GM10266 (cell line): ENCODE measurements around the gene TIMM44.

Experiments
- DNase-seq: peaks from one replicate; pipeline ENCODE4 v3.0.0; 2012; ENCODE audit errors: extremely low spot score
- TF ChIP-seq, protein P1 (sequence below): IDR thresholded peaks from 2 replicates; pipeline ENCODE4 v1.5.1; 2012; ENCODE audit warnings: mild to moderate bottlenecking, low read depth; ENCODE audit not compliant: control insufficient read depth, insufficient read depth; ENCODE audit errors: missing control alignments

TIMM44 gene

DNA sequence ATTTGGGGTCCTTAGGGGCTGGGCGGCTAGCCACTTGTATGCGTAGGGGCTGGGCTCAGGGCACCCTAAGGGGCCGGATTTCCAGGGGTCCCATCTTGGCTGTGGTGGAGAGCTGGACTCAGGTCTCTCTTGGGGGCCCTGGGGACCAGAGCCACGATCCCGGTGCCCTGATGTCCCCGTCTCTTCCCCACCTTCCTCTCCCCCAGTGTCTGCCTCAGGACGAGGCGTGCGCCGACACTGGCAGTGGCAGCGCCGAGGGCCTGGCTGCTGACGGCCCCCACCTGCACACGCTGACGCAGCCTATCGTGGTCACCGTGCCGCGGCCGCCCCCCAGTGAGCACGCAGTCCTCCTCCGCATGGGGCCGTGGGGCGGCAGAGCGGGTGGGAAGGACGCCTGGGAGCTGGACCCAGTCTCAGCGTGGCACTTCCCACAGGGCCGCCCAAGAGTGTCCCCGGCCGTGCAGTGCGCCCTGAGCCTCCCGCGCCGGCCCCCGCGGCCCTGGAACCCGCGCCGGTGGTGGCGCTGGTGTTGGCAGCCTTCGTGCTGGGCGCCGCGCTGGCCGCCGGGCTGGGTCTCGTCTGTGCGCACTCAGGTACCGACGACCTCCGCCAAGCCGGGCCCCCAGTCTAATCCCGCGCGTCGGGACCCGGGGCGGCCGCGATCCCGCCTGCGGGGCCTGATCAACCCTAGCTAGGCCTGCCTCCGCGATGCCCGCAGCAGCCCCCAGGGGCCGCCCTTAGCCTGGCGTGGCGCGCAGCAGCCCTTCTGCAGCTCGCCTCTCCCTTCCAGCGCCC, 26.0 kb downstream of the TIMM44 start:
- peak; percentile 84 for DNase-seq

GRCh38 chr19:7916955-7917266, 26.6 kb downstream of the TIMM44 start:
- DNase-seq, result no peak
- TF ChIP-seq, protein P1, sequence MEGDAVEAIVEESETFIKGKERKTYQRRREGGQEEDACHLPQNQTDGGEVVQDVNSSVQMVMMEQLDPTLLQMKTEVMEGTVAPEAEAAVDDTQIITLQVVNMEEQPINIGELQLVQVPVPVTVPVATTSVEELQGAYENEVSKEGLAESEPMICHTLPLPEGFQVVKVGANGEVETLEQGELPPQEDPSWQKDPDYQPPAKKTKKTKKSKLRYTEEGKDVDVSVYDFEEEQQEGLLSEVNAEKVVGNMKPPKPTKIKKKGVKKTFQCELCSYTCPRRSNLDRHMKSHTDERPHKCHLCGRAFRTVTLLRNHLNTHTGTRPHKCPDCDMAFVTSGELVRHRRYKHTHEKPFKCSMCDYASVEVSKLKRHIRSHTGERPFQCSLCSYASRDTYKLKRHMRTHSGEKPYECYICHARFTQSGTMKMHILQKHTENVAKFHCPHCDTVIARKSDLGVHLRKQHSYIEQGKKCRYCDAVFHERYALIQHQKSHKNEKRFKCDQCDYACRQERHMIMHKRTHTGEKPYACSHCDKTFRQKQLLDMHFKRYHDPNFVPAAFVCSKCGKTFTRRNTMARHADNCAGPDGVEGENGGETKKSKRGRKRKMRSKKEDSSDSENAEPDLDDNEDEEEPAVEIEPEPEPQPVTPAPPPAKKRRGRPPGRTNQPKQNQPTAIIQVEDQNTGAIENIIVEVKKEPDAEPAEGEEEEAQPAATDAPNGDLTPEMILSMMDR, result no peak

More for the DNA sequence above, 26.0 kb downstream of the TIMM44 start:
- TF ChIP-seq, protein P1, result peak; percentile 60

DNA sequence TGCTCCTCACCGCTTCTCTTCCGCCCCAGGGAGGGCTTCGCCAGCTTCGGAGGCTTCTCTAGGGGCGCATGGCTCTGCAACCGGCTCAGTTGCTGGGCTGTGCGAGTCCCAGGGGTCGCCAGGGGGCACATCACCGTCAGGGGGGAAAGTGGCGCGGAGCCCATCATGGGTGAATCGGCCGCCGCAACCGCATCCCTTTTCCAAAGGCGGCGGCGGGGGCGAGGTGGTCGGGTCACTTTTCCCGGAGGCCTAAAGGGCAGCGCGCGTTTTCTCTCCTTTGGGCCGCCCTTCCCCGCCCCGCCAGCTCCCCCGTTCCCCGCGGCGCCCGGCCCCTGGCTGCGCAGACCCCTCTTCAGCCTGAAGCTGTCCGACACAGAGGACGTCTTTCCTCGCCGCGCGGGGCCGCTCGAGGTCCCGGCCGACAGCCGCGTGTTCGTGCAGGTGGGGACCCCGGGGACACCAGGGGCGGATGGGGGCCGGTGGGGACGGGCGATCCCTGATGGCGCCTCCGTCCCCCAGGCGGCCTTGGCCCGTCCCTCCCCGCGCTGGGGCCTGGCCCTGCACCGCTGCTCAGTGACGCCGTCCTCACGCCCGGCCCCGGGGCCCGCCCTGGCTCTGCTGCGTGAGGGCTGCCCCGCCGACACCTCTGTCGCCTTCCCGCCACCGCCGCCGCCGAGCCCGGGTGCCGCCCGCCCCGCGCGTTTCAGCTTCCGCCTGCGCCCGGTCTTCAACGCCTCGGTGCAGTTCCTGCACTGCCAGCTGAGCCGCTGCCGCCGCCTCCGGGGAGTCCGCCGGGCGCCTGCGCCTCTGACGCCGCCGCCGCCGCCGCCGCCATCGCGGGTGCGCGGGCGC, 27.1 kb downstream of the TIMM44 start:
- TF ChIP-seq, protein P1, result no peak
- DNase-seq, result peak; percentile 68

GRCh38 chr19:7915250-7916102, 28.0 kb downstream of the TIMM44 start:
- TF ChIP-seq, protein P1, result no peak

DNA sequence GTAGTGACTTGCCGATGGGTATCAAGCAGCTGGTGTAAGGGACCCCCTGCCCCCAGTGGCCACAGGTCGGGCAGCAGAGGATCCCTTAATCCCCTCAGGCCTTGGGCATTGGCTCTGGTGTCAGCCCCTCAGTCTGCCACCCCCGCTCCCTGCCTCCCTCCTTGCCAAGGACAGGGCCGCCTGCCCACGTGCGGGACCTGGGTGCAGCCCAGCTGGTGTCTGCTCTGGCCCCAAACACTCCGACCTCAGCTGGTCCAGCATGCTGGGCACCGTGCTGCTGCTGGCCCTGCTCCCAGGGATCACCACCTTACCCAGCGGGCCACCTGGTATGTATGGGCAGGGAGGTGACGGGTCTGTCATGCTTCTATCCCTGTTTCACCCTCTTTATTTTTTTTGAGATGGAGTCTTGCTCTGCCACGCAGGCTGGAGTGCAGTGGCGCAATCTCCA, 28.8 kb downstream of the TIMM44 start, which contains the start of gene TGFBR3L:
TGFBR3L (plus strand) TSS at position 233 of the 448 bp plus-strand sequence.
- no peak for DNase-seq
- TF ChIP-seq, protein P1, result no peak

More at GRCh38 chr19:7915250-7916102, 28.0 kb downstream of the TIMM44 start:
- peak; percentile 42 for DNase-seq

- TF ChIP-seq, protein P1, result no peak
- DNase-seq, result no peak
Measured at GRCh38 chr19:7914099-7914498, 29.4 kb downstream of the TIMM44 start.
